Chondrocyte (in vitro differentiated cells): ENCODE results near the gene CCDC91. TPM values are rescaled to one million over a fixed set of nuclear protein-coding genes. Genes with fewer than 3 reads are reported as not detected.

Source experiments
- DNase-seq: peaks from one replicate; pipeline ENCODE4 v3.0.0; 2021; ENCODE audit warnings: mixed read lengths, low spot score
- H3K27ac Mint-ChIP-seq: one replicate; pipeline ENCODE4 v1.8.0; 2021; ENCODE audit warnings: mild to moderate bottlenecking, moderate library complexity, mixed read lengths; ENCODE audit not compliant: unreplicated experiment
- H3K27me3 Mint-ChIP-seq: 2 replicates; pipeline ENCODE4 v1.8.0; 2021; ENCODE audit warnings: low read depth, mixed read lengths
- H3K36me3 Mint-ChIP-seq: 2 replicates; pipeline ENCODE4 v1.8.0; 2021; ENCODE audit warnings: low read depth, mixed read lengths
- H3K4me1 Mint-ChIP-seq: 2 replicates; pipeline ENCODE4 v1.8.0; 2021; ENCODE audit warnings: low read depth, mild to moderate bottlenecking, mixed read lengths
- H3K4me3 Mint-ChIP-seq: one replicate; pipeline ENCODE4 v1.8.0; 2021; ENCODE audit warnings: mild to moderate bottlenecking, moderate library complexity, mixed read lengths; ENCODE audit not compliant: unreplicated experiment
- H3K9me3 Mint-ChIP-seq: 2 replicates; pipeline ENCODE4 v1.8.0; 2021; ENCODE audit warnings: low read depth, mixed read lengths
- total RNA-seq: library from RNA; stranded (reverse); gene quantifications from 3 replicates; pipeline ENCODE4 v1.2.1, GENCODE V29; 2021
- TF ChIP-seq, protein P1 (sequence below): fragments of 200-600 bp; sonication (generic); IDR thresholded peaks from 2 replicates; pipeline ENCODE4 v1.5.0; 2021; ENCODE audit warnings: antibody characterized with exemption, mild to moderate bottlenecking, moderate library complexity

Gene CCDC91
- total RNA-seq, 1 donor from 2014 or later = 17.7 TPM

DNA sequence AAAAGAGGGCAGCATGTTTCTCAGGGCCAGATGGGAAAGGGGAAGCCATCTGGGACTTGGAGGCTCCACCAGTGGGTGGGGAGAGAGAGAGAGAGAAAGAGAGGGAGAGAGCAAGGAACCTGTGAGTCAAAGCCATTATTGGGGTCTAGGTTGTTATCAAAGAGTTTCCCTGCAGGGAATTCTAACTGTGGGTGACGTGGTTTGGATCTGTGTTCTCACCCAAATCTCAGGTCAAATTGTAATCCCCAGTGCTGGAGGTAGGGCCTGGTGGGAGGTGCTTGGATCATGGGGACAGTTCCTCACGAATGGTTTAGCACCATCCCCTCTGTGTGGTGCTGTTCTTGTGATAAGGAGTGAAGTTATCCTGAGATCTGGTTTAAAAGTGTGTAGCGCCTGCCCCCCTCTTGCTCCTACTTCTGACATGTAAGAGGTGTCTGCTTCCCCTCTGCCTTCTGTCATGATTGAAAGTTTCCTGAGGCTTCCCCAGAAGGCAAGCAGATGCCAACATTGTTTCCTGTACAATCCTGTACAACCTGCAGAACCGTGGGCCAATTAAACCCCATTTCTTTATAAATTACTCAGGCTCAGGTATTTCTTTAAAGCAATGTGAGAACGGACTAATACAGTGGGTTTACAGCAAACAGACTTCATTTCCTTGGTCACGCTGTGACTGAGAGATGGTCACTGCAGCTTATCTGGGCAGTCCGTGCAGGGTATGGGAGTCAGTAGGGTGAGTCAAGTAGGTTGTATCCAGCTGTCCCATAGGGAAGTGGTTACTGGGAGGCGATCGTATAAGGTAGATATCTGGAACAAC lies 52.4 kb downstream of the CCDC91 start:
- TF ChIP-seq, protein P1, sequence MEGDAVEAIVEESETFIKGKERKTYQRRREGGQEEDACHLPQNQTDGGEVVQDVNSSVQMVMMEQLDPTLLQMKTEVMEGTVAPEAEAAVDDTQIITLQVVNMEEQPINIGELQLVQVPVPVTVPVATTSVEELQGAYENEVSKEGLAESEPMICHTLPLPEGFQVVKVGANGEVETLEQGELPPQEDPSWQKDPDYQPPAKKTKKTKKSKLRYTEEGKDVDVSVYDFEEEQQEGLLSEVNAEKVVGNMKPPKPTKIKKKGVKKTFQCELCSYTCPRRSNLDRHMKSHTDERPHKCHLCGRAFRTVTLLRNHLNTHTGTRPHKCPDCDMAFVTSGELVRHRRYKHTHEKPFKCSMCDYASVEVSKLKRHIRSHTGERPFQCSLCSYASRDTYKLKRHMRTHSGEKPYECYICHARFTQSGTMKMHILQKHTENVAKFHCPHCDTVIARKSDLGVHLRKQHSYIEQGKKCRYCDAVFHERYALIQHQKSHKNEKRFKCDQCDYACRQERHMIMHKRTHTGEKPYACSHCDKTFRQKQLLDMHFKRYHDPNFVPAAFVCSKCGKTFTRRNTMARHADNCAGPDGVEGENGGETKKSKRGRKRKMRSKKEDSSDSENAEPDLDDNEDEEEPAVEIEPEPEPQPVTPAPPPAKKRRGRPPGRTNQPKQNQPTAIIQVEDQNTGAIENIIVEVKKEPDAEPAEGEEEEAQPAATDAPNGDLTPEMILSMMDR = no peak
- Mint-ChIP-seq H3K36me3 (no peaks in the 10 kb centered on the region), H3K9me3 (peaks cover 6% of the 10 kb centered on the region), H3K4me1 (peaks cover 6% of the 10 kb centered on the region), H3K27ac (no peak overlapping the region), H3K27me3 (no peaks in the 10 kb centered on the region), H3K4me3 (no peak overlapping the region)
- no peak for DNase-seq

DNA sequence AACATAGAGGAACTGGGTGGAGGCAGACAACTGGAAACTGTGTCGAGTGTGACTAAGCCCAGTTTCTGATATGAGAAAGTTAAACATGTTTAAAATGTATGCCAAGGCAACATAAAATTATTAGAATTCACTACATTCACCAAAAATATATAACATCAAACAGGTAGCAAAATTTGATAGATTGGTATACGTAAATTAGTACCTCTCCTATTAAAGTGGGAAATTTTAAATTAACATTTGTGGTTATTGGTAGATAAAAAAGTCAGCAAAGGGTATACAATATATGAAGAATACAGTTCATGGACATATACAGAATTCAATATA lies 53.0 kb downstream of the CCDC91 start:
- peaks cover 6% of the 10 kb centered on the region for H3K9me3 Mint-ChIP-seq
- no peak overlapping the region for H3K4me3 Mint-ChIP-seq
- H3K4me1 Mint-ChIP-seq = peaks cover 6% of the 10 kb centered on the region
- H3K27ac Mint-ChIP-seq = no peak overlapping the region
- TF ChIP-seq, protein P1 = no peak
- no peaks in the 10 kb centered on the region for H3K36me3 Mint-ChIP-seq
- no peak for DNase-seq
- no peaks in the 10 kb centered on the region for H3K27me3 Mint-ChIP-seq

DNA sequence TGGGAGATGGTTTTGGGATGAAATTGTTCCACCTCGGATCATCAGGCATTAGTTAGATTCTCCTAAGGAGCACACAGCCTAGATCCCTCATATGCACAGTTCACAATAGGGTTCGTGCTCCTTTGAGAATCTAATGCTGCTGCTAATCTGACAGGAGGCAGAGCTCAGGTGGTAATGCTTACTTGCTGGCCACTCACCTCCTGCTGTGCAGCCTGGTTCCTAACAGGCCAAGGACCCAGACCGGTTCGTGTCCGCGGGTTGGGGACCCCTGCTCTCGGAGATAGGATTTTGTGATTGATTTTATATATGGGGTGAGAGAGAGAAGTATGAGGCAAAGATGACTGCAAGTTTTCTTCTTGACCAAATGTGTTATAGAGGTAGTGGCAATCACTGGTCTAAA lies 57.5 kb downstream of the CCDC91 start:
- TF ChIP-seq, protein P1 = no peak

DNA sequence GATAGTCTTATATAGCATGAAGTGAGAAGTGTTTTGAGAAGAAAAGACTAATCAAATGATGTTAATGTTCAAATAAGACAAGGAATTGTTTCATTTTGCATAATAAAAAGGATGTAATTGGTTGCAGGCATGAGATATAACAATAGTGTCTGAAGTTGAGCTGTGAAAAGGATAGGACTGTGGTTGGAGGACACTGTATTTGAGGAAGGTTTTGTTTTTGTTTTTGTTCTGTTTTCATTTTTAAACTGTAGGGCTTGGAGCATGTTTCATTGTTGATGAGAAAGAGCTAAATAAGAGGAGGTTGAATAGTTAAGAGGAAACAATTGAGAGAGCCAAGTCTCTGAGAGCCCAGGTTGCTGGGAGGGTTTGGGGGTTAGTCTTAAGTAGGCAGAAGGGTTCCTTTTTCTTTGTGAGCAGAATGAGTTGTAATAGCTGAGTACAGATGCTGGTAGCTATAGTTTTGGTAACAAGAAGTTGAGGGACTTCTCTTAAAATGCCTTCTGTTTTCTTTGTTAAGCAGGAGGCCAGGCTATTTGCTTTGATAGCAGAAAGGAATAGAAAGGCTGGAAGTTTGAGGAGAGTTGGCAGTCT lies 58.4 kb downstream of the CCDC91 start:
- H3K9me3 Mint-ChIP-seq = peaks cover 3% of the 10 kb centered on the region
- H3K27me3 Mint-ChIP-seq = no peaks in the 10 kb centered on the region
- no peak for DNase-seq
- H3K27ac Mint-ChIP-seq = no peak overlapping the region
- peaks cover 12% of the 10 kb centered on the region for H3K4me1 Mint-ChIP-seq
- H3K36me3 Mint-ChIP-seq = no peaks in the 10 kb centered on the region
- TF ChIP-seq, protein P1 = no peak
- H3K4me3 Mint-ChIP-seq = no peak overlapping the region

More for the DNA sequence above, 57.5 kb downstream of the CCDC91 start:
- Mint-ChIP-seq H3K36me3 (no peaks in the 10 kb centered on the region), H3K27ac (no peak overlapping the region), H3K4me3 (no peak overlapping the region), H3K9me3 (peaks cover 3% of the 10 kb centered on the region), H3K4me1 (peaks cover 7% of the 10 kb centered on the region), H3K27me3 (no peaks in the 10 kb centered on the region)
- DNase-seq = no peak

DNA sequence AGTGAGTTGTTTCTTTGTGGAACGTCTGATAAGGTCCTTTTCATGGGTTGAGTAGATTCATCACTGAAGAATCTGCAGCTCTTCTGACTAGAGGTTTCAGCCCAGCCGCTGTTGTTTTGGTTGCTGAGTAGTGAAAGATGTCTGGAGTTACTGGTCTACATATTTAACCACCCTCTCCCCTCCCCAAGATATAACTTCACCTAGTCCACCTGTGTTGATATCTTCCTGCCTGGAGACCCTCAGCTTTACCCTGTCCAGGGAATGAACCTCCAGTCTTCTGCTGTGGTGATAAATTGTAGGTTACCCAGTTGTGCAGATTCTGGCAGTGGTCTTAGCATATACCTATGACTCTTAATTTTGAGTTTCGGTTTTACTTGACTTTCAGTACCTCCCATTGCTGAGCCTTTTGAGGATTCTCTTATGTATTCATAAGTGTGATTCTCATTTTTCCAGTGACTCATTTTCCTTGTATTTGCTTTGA lies 62.9 kb downstream of the CCDC91 start:
- H3K27me3 Mint-ChIP-seq = no peaks in the 10 kb centered on the region
- DNase-seq = no peak
- H3K27ac Mint-ChIP-seq = peak overlapping the region; percentile 9
- H3K4me3 Mint-ChIP-seq = no peak overlapping the region
- TF ChIP-seq, protein P1 = no peak
- no peaks in the 10 kb centered on the region for H3K36me3 Mint-ChIP-seq
- no peaks in the 10 kb centered on the region for H3K9me3 Mint-ChIP-seq
- H3K4me1 Mint-ChIP-seq = peaks cover 20% of the 10 kb centered on the region
